GM18526 (cell line): ENCODE data around the gene KIF21A.

ENCODE experiments used
- POLR2A ChIP-seq: IDR thresholded peaks from 3 replicates; pipeline ENCODE4 v1.6.1; 2011; ENCODE audit not compliant: insufficient read length; ENCODE audit errors: extremely low read depth

KIF21A gene

GRCh38 chr12:39405580-39405979 lies 37.3 kb downstream of the KIF21A start:
- TF ChIP-seq POLR2A, result no peak

DNA sequence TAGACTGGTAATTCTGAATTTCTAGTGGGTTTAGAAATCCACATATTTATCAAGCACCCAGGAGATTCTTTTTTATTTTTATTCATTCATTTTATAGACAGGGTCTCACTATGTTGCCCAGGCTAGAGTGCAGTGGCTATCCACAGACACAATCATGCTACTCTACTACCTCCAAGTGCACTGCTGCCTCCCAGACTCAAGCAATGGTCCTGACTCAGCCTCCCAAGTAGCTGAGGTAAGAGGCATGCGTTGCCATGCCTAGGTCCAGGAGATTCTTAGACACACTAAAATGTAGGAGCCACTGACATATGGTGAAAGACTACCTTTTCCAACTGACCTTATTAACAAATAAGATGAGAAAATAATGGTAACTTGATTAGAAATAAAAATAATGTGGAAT lies 38.9 kb downstream of the KIF21A start:
- TF ChIP-seq POLR2A, result no peak

GRCh38 chr12:39403376-39403775 lies 39.5 kb downstream of the KIF21A start:
- TF ChIP-seq POLR2A, result no peak

DNA sequence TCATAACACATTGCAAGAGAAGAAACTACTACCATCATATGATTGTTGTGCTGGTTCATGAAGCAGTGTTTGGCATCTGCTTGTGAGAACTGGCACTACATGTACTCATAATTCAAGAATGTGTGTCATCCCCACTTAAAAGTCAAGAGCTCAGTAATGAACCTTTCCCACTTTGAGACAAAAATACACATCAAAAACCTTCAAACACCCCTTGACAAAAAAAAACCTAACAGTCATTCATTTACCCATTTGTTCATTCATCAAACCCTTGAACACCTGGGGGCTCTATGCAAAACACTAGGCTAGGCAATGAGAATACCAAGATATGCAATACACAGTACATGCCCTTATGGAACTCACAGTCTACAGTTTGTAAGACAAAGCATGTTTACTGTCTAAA lies 40.0 kb downstream of the KIF21A start:
- TF ChIP-seq POLR2A, result no peak

- TF ChIP-seq POLR2A, result no peak
Measured at GRCh38 chr12:39401459-39401858, 41.5 kb downstream of the KIF21A start.

DNA sequence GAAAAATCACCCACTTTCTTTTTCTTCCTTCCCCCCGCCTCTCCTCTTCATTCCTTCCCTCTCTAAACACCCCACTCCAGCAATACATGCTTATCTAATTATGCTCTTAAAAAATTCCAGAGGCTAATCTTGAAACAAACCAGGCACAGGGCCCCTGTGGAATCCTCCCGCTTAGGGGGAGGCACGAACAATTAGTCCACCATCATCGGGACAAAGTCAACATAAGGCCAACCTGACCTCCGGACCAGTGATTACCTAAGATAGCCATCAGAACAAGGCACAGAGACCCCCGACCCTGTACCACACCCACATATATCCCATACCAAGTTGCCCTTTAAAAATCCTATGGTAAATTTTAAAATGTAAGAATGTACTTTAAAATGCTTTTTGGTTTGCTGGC lies 47.1 kb downstream of the KIF21A start:
- TF ChIP-seq POLR2A, result no peak

DNA sequence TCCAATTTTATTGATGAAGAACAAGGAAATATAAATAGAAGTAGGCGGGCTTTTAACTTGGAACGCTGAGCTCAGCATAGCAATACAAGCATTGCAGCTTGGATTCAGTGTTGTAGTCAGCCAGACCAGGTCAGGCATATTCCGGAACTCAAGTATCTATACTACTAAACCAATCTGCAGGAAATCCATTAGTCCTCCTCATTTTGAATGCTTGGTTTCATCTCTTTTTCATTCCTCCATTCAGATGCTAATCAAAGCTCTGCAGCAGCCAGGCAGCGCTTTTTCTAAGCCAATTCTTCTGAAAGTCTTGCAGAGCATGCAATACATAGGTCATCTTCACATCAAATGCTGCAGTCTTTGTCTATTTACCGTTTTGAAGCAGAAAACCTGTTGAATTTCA lies 49.0 kb downstream of the KIF21A start:
- TF ChIP-seq POLR2A, result no peak

GRCh38 chr12:39393179-39393578 lies 49.7 kb downstream of the KIF21A start:
- TF ChIP-seq POLR2A, result no peak

GRCh38 chr12:39392154-39392925 lies 50.6 kb downstream of the KIF21A start:
- TF ChIP-seq POLR2A, result no peak

DNA sequence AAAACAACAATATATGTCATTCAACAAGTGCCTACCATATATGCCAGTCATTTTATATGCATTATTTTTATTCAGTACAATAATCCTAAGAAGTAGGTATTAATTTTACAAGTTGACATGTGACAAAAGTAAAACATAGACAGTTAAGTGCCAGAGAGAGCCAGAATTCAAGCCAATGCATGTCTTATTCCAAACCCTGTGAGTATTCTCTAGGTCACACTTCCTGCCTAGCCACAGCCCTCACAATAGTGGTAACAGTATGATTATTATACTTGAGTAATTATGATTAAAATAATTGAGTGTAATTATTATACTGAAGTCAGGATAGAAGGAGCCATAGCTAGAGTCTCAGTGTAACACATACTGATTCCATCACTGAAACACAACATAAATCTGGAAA lies 52.2 kb downstream of the KIF21A start:
- TF ChIP-seq POLR2A, result no peak

- TF ChIP-seq POLR2A, result no peak
Measured at GRCh38 chr12:39389399-39390150, 53.3 kb downstream of the KIF21A start.

GRCh38 chr12:39386335-39386734 lies 56.6 kb downstream of the KIF21A start:
- TF ChIP-seq POLR2A, result no peak

GRCh38 chr12:39383114-39383513 lies 59.8 kb downstream of the KIF21A start:
- no peak for TF ChIP-seq POLR2A

GRCh38 chr12:39380090-39380489 lies 62.8 kb downstream of the KIF21A start:
- no peak for TF ChIP-seq POLR2A

DNA sequence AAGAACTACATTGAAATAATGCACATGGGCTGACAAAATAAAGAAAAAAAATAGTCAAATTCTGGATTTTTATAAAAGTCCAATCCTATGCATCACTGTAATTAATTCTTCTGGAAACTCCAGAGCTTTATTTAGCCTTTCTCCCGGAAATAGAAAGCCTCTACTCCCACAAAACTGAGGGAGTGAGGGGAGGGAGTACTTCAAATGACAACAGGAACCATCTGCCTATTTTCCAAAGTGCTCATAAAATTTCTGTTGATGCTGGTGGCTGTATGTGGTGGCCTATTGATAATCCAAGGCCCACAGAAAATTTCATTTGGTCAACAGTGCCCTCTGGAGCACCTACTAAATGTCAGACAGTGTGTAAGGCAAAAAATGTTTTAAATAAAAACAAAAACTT lies 64.6 kb downstream of the KIF21A start:
- TF ChIP-seq POLR2A, result no peak

DNA sequence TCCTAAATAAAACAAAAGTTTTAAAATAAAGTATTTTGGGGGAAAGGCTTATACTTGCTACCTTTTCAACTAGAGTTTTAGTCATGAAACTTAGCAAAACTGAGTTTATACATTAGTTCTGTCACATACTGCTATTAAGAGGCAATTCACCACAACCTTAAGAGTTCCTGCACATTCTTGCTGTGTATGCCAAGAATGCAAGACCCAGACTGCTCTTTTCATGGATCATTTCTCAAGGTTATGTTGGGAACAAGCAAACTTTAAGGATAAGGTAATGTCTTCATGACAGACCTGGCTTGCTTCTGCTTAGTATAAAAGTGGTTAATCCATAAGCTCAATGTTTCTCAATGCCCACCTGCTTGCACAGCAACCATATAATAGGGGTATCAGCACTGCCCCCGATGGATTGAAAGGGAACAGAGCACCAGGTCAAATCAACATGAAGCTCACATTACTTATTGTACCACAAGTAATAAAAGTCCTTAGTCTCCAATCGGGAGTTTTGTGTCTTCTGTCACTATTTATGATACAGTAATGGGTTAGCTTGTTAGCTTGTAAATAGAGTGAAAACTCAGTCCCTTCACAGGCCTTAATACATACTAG lies 67.6 kb downstream of the KIF21A start:
- TF ChIP-seq POLR2A, result no peak
